ENCODE measurements around the gene NLRP7.
"Not testable (repeated sequence)": the region's sequence is repeated elsewhere in the genome, so short reads cannot be mapped to it uniquely, and the experiment has no call there.

Gene NLRP7

GRCh38 chr19:54905421-54905802 is 41.9 kb downstream of the NLRP7 start:
- Histone ChIP-seq H3K36me3 (ENCODE audit: insufficient read depth) (no peaks in the 10 kb centered on the region), H3K27ac (no peak overlapping the region), H3K27me3 (ENCODE audit: insufficient read depth, low read depth) (peaks cover 9% of the 10 kb centered on the region; the same call in 1 of the 2 replicates), H2AFZ (ENCODE audit: low read depth) (no peak overlapping the region; the same call in 1 of the 2 replicates), H3K4me1 (ENCODE audit: low read depth, poor library complexity, severe bottlenecking) (no peaks in the 10 kb centered on the region), H3K79me2 (ENCODE audit: insufficient read depth, low read depth) (no peaks in the 10 kb centered on the region), H3K4me2 (no peak overlapping the region), H4K20me1 (ENCODE audit: insufficient read depth) (no peaks in the 10 kb centered on the region), H3K4me3 (IDR thresholded peaks at IDR 0.05; ENCODE audit: insufficient read depth, low read depth, low read length) (no peak overlapping the region), H3K9ac (no peak overlapping the region)
- TF ChIP-seq CTCF (conservative IDR thresholded peaks at IDR 0.05; ENCODE audit: low read depth, low read length): no peak

- not testable (repeated sequence) for H3K4me3 ChIP-seq (IDR thresholded peaks at IDR 0.05; ENCODE audit: insufficient read depth, low read depth, low read length); H3K4me1 ChIP-seq (ENCODE audit: low read depth, poor library complexity, severe bottlenecking); H3K9ac ChIP-seq; H3K27ac ChIP-seq; H3K36me3 ChIP-seq (ENCODE audit: insufficient read depth); H2AFZ ChIP-seq (ENCODE audit: low read depth); H3K79me2 ChIP-seq (ENCODE audit: insufficient read depth, low read depth); H3K4me2 ChIP-seq; H4K20me1 ChIP-seq (ENCODE audit: insufficient read depth)
- peaks cover 17% of the 10 kb centered on the region; the same call in 1 of the 2 replicates for H3K27me3 ChIP-seq (ENCODE audit: insufficient read depth, low read depth)
Observed at GRCh38 chr19:54904261-54904660, 43.1 kb downstream of the NLRP7 start.

GRCh38 chr19:54903303-54903702 is 44.0 kb downstream of the NLRP7 start:
- Histone ChIP-seq H3K27me3 (ENCODE audit: insufficient read depth, low read depth) (peaks cover 26% of the 10 kb centered on the region; the same call in 1 of the 2 replicates), H3K4me3 (IDR thresholded peaks at IDR 0.05; ENCODE audit: insufficient read depth, low read depth, low read length) (no peak overlapping the region), H3K4me1 (ENCODE audit: low read depth, poor library complexity, severe bottlenecking) (no peaks in the 10 kb centered on the region), H3K4me2 (no peak overlapping the region), H4K20me1 (ENCODE audit: insufficient read depth) (no peaks in the 10 kb centered on the region), H3K27ac (no peak overlapping the region), H3K36me3 (ENCODE audit: insufficient read depth) (no peaks in the 10 kb centered on the region), H3K79me2 (ENCODE audit: insufficient read depth, low read depth) (no peaks in the 10 kb centered on the region), H2AFZ (ENCODE audit: low read depth) (no peak overlapping the region), H3K9ac (no peak overlapping the region)
- no peak for TF ChIP-seq CTCF (conservative IDR thresholded peaks at IDR 0.05; ENCODE audit: low read depth, low read length)

- Histone ChIP-seq H2AFZ (ENCODE audit: low read depth) (no peak overlapping the region), H3K4me2 (no peak overlapping the region), H3K4me1 (ENCODE audit: low read depth, poor library complexity, severe bottlenecking) (no peaks in the 10 kb centered on the region), H3K27ac (no peak overlapping the region), H3K27me3 (ENCODE audit: insufficient read depth, low read depth) (peaks cover 30% of the 10 kb centered on the region; the same call in 1 of the 2 replicates), H3K36me3 (ENCODE audit: insufficient read depth) (no peaks in the 10 kb centered on the region), H4K20me1 (ENCODE audit: insufficient read depth) (no peaks in the 10 kb centered on the region), H3K79me2 (ENCODE audit: insufficient read depth, low read depth) (no peaks in the 10 kb centered on the region), H3K4me3 (IDR thresholded peaks at IDR 0.05; ENCODE audit: insufficient read depth, low read depth, low read length) (no peak overlapping the region), H3K9ac (no peak overlapping the region)
- no peak for TF ChIP-seq CTCF (conservative IDR thresholded peaks at IDR 0.05; ENCODE audit: low read depth, low read length)
Observed at GRCh38 chr19:54902061-54902460, 45.3 kb downstream of the NLRP7 start.

- not testable (repeated sequence) for H3K79me2 ChIP-seq (ENCODE audit: insufficient read depth, low read depth); H3K9ac ChIP-seq; H3K27ac ChIP-seq; H3K4me3 ChIP-seq (IDR thresholded peaks at IDR 0.05; ENCODE audit: insufficient read depth, low read depth, low read length); H3K4me2 ChIP-seq; H3K36me3 ChIP-seq (ENCODE audit: insufficient read depth); H2AFZ ChIP-seq (ENCODE audit: low read depth); H3K4me1 ChIP-seq (ENCODE audit: low read depth, poor library complexity, severe bottlenecking); H4K20me1 ChIP-seq (ENCODE audit: insufficient read depth)
- peaks cover 31% of the 10 kb centered on the region; the same call in 1 of the 2 replicates for H3K27me3 ChIP-seq (ENCODE audit: insufficient read depth, low read depth)
Observed at GRCh38 chr19:54901153-54901552, 46.2 kb downstream of the NLRP7 start.

- not testable (repeated sequence) for H3K79me2 ChIP-seq (ENCODE audit: insufficient read depth, low read depth); H3K27ac ChIP-seq
Observed at GRCh38 chr19:54899646-54900045, 47.7 kb downstream of the NLRP7 start.

GRCh38 chr19:54898685-54899084 is 48.6 kb downstream of the NLRP7 start:
- not testable (repeated sequence) for H3K9ac ChIP-seq; H3K36me3 ChIP-seq (ENCODE audit: insufficient read depth); H3K27ac ChIP-seq; H4K20me1 ChIP-seq (ENCODE audit: insufficient read depth); H3K79me2 ChIP-seq (ENCODE audit: insufficient read depth, low read depth); H3K4me3 ChIP-seq (IDR thresholded peaks at IDR 0.05; ENCODE audit: insufficient read depth, low read depth, low read length); H2AFZ ChIP-seq (ENCODE audit: low read depth); H3K4me2 ChIP-seq; H3K4me1 ChIP-seq (ENCODE audit: low read depth, poor library complexity, severe bottlenecking)
- peaks cover 34% of the 10 kb centered on the region; the same call in 1 of the 2 replicates for H3K27me3 ChIP-seq (ENCODE audit: insufficient read depth, low read depth)

More at GRCh38 chr19:54899646-54900045, 47.7 kb downstream of the NLRP7 start:
- H3K9ac ChIP-seq; H3K36me3 ChIP-seq (ENCODE audit: insufficient read depth); H3K4me3 ChIP-seq (IDR thresholded peaks at IDR 0.05; ENCODE audit: insufficient read depth, low read depth, low read length); H2AFZ ChIP-seq (ENCODE audit: low read depth); H4K20me1 ChIP-seq (ENCODE audit: insufficient read depth); H3K4me1 ChIP-seq (ENCODE audit: low read depth, poor library complexity, severe bottlenecking); H3K4me2 ChIP-seq: not testable (repeated sequence)
- peaks cover 34% of the 10 kb centered on the region; the same call in 1 of the 2 replicates for H3K27me3 ChIP-seq (ENCODE audit: insufficient read depth, low read depth)

All from KMS-11 (cell line).